ENCODE measurements around the gene ROS1.

- no peak for TF ChIP-seq RFX5 (IDR thresholded peaks at IDR 0.05; ENCODE audit: low read depth, low read length)
- no peak for TF ChIP-seq CREM (IDR thresholded peaks at IDR 0.05; ENCODE audit: low read depth)
- no peak for TF ChIP-seq EP300 (IDR thresholded peaks at IDR 0.05; ENCODE audit: borderline replicate concordance in 1 of 2, control insufficient read depth in 1 of 2, low read depth in 2 of 2, low read length in 2 of 2)
- TF ChIP-seq ZNF384 (IDR thresholded peaks at IDR 0.05; ENCODE audit: borderline replicate concordance, low read depth, low read length), result no peak
- no peak for TF ChIP-seq ATF3 (IDR thresholded peaks at IDR 0.05; ENCODE audit: borderline replicate concordance, extremely low read depth, low read depth, low read length)
- no peak for TF ChIP-seq PBX3 (IDR thresholded peaks at IDR 0.05; ENCODE audit: insufficient replicate concordance, low read depth, low read length)
- no peak for TF ChIP-seq RAD21 (IDR thresholded peaks at IDR 0.05; ENCODE audit: insufficient read depth, low read depth, low read length)
- TF ChIP-seq EZH2 (IDR thresholded peaks at IDR 0.05; ENCODE audit: borderline replicate concordance, control insufficient read depth, low read depth, low read length), result no peak
Observed at GRCh38 chr6:117380298-117380697, 45.4 kb downstream of the ROS1 start.

Measured in GM12878 (cell line).